ACC112 (cell line): Measurements from ENCODE around the gene GPR4.

ENCODE experiments used
- H2AFZ ChIP-seq: fragments of 200-600 bp; sonication (generic); one replicate; pipeline ENCODE4 v1.6.0; 2017; ENCODE audit warnings: antibody characterized with exemption, low read length; ENCODE audit not compliant: unreplicated experiment
- H3K27ac ChIP-seq: fragments of 200-600 bp; sonication (generic); 2 replicates; pipeline ENCODE4 v1.5.1; 2014; ENCODE audit warnings: low read depth, mild to moderate bottlenecking, antibody characterized with exemption, low read length, moderate library complexity
- H3K27me3 ChIP-seq: fragments of 200-600 bp; sonication (generic); 2 replicates; pipeline ENCODE4 v1.6.1; 2014; ENCODE audit warnings: mild to moderate bottlenecking, antibody characterized with exemption, low read length, moderate library complexity, mixed read lengths; ENCODE audit not compliant: insufficient read depth
- H3K36me3 ChIP-seq: fragments of 200-600 bp; sonication (generic); 2 replicates; pipeline ENCODE4 v1.6.1; 2016; ENCODE audit warnings: mild to moderate bottlenecking, antibody characterized with exemption, low read length, moderate library complexity, mixed read lengths; ENCODE audit not compliant: insufficient read depth
- H3K4me1 ChIP-seq: fragments of 200-600 bp; sonication (generic); one replicate; pipeline ENCODE4 v1.6.1; 2016; ENCODE audit warnings: low read length, mixed read lengths; ENCODE audit not compliant: insufficient read depth, unreplicated experiment, control insufficient read depth
- H3K4me3 ChIP-seq: fragments of 200-600 bp; sonication (generic); 2 replicates; pipeline ENCODE4 v1.5.1; 2014; ENCODE audit warnings: mild to moderate bottlenecking, low read depth, low read length
- H3K79me2 ChIP-seq: fragments of 200-600 bp; sonication (generic); one replicate; pipeline ENCODE4 v1.6.0; 2016; ENCODE audit warnings: low read length; ENCODE audit not compliant: control insufficient read depth, unreplicated experiment, insufficient read depth

GPR4 gene

DNA sequence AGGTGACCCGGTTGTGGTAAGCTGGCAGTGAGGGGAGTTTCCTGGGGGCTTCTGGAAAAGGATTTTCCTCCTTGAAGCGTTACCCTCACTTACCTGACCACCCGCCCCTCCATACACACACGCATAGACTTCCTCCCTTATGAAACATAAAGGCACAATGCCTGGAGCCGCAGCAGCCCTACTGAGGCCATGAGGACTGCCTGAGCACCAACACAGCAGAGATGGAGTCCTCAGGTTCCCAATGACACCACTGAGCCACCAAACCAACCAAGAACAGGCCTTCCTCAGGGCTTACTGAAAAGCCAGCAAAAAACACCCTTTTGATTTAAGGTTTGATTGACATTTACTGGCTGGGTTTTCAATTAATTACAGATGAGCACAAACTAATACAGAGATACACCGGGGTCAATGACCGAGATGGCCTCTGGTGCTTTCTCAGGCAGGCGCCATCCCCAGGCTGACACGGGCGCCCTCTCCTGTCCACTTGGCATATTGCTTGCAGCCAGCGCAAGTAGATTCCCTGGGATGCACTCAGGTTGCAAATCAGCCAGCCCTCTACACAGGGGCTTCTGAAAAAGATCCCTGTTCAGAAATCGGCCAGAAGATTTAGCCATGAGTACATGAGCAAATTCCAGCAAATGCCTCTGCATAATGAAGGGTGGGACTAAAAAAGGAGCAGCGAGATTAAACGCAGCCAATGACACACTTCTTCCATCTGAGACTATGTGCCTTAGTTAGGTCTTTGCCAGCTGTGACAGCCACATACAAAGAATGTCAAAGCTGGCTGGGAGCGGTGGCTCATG is 32.2 kb downstream of the GPR4 start:
- H2AFZ ChIP-seq: no peak overlapping the region
- H3K27me3 ChIP-seq: no peaks in the 10 kb centered on the region
- no peak overlapping the region for H3K4me3 ChIP-seq
- H3K4me1 ChIP-seq: peaks cover 15% of the 10 kb centered on the region
- no peaks in the 10 kb centered on the region for H3K36me3 ChIP-seq
- peaks cover 4% of the 10 kb centered on the region for H3K79me2 ChIP-seq
- H3K27ac ChIP-seq: peak overlapping the region; percentile 68; the same call in 1 of the 2 replicates

DNA sequence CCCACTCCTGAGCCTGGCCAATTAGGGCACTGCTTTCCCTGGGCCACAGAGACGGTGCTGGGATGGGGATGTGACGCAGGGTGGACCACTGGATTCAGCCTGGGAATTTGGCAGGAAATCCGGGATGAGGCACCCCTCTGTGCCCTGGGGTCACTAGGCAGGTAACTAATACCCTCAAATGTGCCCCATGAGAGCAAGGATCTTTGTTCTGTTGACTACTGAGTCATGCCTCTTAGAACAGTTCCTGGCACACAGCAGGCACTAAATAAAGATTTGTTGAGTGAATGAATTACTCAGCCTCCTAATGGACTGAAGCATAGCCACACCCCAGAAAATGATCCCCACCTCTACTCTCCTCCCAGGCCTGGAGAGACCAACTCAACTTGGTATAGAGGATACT is 33.3 kb downstream of the GPR4 start:
- no peaks in the 10 kb centered on the region for H3K27me3 ChIP-seq
- peak overlapping the region; percentile 68 for H3K27ac ChIP-seq
- H3K4me3 ChIP-seq: no peak overlapping the region
- H3K36me3 ChIP-seq: no peaks in the 10 kb centered on the region
- H2AFZ ChIP-seq: no peak overlapping the region
- H3K79me2 ChIP-seq: peaks cover 4% of the 10 kb centered on the region
- peaks cover 15% of the 10 kb centered on the region for H3K4me1 ChIP-seq

DNA sequence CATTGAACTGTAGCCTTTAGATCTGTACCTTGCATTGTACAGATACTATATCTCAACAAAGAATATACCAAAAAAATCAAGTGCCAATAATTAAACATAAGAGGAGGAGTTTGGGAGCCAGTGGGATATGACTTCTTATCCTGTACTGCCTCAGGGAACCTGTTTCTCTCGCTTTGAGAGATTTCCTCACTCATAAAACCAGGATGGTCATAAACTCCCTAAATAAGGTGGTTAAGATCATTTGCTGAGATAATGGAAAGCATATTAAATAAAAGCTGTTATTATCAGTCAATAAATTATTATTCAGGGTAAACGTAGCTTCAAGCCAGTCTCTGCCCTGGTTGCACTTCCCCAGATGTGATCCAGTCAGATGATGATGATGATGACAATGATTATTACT is 34.4 kb downstream of the GPR4 start:
- H3K27ac ChIP-seq: no peak overlapping the region
- H3K36me3 ChIP-seq: no peaks in the 10 kb centered on the region

DNA sequence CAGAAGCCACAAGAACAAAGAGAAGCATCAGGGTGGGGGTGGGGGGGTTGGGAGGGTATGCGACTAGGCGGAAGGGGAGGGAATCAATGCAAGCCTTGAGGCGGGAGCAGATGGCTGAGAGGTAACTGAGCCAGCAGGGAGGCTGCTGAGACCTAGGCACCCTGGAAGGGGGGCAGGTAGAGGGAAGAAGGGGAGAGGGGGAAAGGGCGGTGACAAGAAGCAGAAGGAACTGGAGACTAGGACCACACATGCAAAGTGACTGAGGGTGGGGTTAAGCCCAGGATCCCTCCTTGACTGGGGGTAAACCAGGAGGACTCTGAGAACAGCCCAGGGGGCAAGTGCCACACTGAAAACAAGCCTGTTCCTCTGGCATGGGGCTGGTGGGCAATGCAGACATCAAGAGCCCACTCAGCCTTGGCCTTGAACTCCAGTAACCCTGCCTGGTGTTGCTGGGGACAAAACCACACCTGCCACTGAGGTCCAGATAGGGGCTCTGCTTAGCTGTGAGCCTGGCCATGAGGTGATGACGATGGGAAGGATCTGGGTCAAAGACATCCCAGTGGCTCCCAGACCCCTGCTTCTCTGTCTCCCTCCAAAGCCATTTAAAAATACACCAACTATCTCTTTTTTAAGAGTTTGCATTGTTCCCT is 37.8 kb downstream of the GPR4 start:
- H3K27me3 ChIP-seq: no peaks in the 10 kb centered on the region
- no peak overlapping the region for H2AFZ ChIP-seq
- H3K36me3 ChIP-seq: no peaks in the 10 kb centered on the region
- H3K27ac ChIP-seq: no peak overlapping the region
- no peak overlapping the region for H3K4me3 ChIP-seq
- H3K4me1 ChIP-seq: peaks cover 9% of the 10 kb centered on the region
- H3K79me2 ChIP-seq: no peaks in the 10 kb centered on the region

More for the DNA sequence above, 34.4 kb downstream of the GPR4 start:
- H3K27me3 ChIP-seq: no peaks in the 10 kb centered on the region
- no peak overlapping the region for H2AFZ ChIP-seq
- peaks cover 4% of the 10 kb centered on the region for H3K79me2 ChIP-seq
- no peak overlapping the region for H3K4me3 ChIP-seq
- H3K4me1 ChIP-seq: peaks cover 15% of the 10 kb centered on the region

GRCh38 chr19:45560686-45561085 is 41.3 kb downstream of the GPR4 start:
- Histone ChIP-seq H3K4me1 (no peaks in the 10 kb centered on the region), H3K27me3 (no peaks in the 10 kb centered on the region), H2AFZ (no peak overlapping the region), H3K36me3 (no peaks in the 10 kb centered on the region), H3K79me2 (no peaks in the 10 kb centered on the region), H3K4me3 (no peak overlapping the region), H3K27ac (no peak overlapping the region)

- Histone ChIP-seq H3K79me2 (no peaks in the 10 kb centered on the region), H3K4me1 (no peaks in the 10 kb centered on the region), H3K4me3 (no peak overlapping the region), H3K27ac (no peak overlapping the region), H3K27me3 (no peaks in the 10 kb centered on the region), H2AFZ (no peak overlapping the region), H3K36me3 (no peaks in the 10 kb centered on the region)
Observed at GRCh38 chr19:45560038-45560437, 42.0 kb downstream of the GPR4 start.

DNA sequence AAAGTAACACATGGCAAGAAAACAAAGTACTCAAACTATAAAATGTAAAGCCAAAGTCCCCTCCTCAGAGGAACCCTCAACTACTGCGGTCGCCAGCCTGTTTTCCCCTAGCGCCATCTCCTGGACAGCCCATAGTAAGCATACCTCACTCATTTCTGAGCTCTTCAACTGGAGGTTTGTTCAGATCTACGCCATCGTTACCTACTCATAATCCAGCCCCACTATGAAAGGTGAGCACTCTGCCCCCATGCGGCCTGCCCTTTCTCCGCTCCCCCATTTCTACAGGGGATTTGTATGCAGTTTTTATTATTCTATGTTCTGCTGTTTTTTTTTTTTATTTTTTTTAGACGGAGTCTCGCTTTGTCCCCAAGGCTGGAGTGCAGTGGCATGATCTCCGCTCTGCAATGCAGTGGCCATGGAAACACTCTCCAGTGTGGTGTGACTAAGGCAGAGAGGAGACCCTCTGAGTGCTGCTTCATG is 43.6 kb downstream of the GPR4 start:
- no peaks in the 10 kb centered on the region for H3K4me1 ChIP-seq
- no peaks in the 10 kb centered on the region for H3K79me2 ChIP-seq
- no peaks in the 10 kb centered on the region for H3K27me3 ChIP-seq
- no peaks in the 10 kb centered on the region for H3K36me3 ChIP-seq
- H2AFZ ChIP-seq: no peak overlapping the region
- H3K4me3 ChIP-seq: no peak overlapping the region
- H3K27ac ChIP-seq: no peak overlapping the region

- H3K79me2 ChIP-seq: no peaks in the 10 kb centered on the region
- H3K27me3 ChIP-seq: no peaks in the 10 kb centered on the region
- H3K36me3 ChIP-seq: no peaks in the 10 kb centered on the region
- no peak overlapping the region for H3K4me3 ChIP-seq
- no peak overlapping the region for H3K27ac ChIP-seq
- no peaks in the 10 kb centered on the region for H3K4me1 ChIP-seq
- H2AFZ ChIP-seq: no peak overlapping the region
Observed at GRCh38 chr19:45556835-45557234, 45.2 kb downstream of the GPR4 start.

DNA sequence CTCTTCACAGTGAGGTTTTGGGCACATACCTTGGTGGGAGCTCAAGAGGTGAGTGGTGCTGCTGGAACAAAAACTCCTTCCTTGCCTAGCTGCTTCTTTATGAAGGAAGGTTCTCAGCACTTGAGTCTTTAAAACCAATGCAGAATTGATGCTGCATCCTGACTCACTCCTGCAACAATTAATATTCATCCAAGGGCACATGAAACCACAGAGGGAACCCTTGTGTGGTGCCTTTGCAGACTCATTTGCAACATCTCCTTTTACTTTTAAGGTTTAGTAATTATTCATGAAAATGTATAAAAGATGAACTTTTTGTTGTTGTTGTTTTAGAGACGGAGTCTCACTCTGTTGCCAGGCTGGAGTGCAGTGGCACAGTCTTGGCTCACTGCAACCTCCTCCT is 47.5 kb downstream of the GPR4 start:
- Histone ChIP-seq H3K79me2 (no peaks in the 10 kb centered on the region), H3K27ac (no peak overlapping the region), H2AFZ (no peak overlapping the region), H3K4me3 (no peak overlapping the region), H3K36me3 (no peaks in the 10 kb centered on the region), H3K27me3 (no peaks in the 10 kb centered on the region), H3K4me1 (no peaks in the 10 kb centered on the region)

- H2AFZ ChIP-seq: no peak overlapping the region
- no peaks in the 10 kb centered on the region for H3K79me2 ChIP-seq
- H3K4me1 ChIP-seq: no peaks in the 10 kb centered on the region
- H3K36me3 ChIP-seq: no peaks in the 10 kb centered on the region
- H3K4me3 ChIP-seq: no peak overlapping the region
- H3K27ac ChIP-seq: no peak overlapping the region
- no peaks in the 10 kb centered on the region for H3K27me3 ChIP-seq
Observed at GRCh38 chr19:45553464-45553863, 48.5 kb downstream of the GPR4 start.
